ENCODE results near the gene DLGAP5. TPM values are rescaled to one million over a fixed set of nuclear protein-coding genes. Genes with fewer than 3 reads are reported as not detected.

Gene DLGAP5
- total and polyA plus RNA-seq, 2 of the 13 experiments (the other 11 are each of a cell fraction or from before 2014, with no cell fraction given): 7.7 to 55.8 TPM

GRCh38 chr14:55223364-55223763 is 32.0 kb upstream of the DLGAP5 start:
- BruUV-seq (replicated peaks): no TSS peak
- Histone ChIP-seq H4K20me1 (ENCODE audit: insufficient read depth, low read length) (no peaks in the 10 kb centered on the region), H3K36me3 (replicated peaks in 1 of 2; ENCODE audit: control insufficient read depth in 1 of 2, insufficient read depth in 2 of 2, low read length in 2 of 2) (no peaks in the 10 kb centered on the region), H3K27ac (ENCODE audit: extremely low read length, insufficient read depth, low read length) (no peak overlapping the region), H3K9me3 (ENCODE audit: low read length) (no peaks in the 10 kb centered on the region; the same call in 1 of the 2 replicates), H3K27me3 (ENCODE audit: control insufficient read depth in 1 of 2, insufficient read depth in 2 of 2, low read length in 2 of 2) (no peaks in the 10 kb centered on the region), H3K4me3 (replicated peaks in 1 of 3; ENCODE audit: insufficient read depth in 1 of 3, low read depth in 2 of 3, low read length in 3 of 3) (no peak overlapping the region), H3K79me2 (ENCODE audit: insufficient read depth, low read length) (no peaks in the 10 kb centered on the region), H3K9ac (ENCODE audit: insufficient read depth, low read depth, low read length) (no peak overlapping the region), H2AFZ (ENCODE audit: low read length) (no peak overlapping the region), H3K4me2 (ENCODE audit: low read depth, low read length) (no peak overlapping the region), H3K4me1 (ENCODE audit: insufficient read depth, low read length) (peaks cover 6% of the 10 kb centered on the region; the same call in 1 of the 2 replicates)
- TF ChIP-seq ZXDC (CRISPR knock-in tag; IDR thresholded peaks at IDR 0.05) (no peak), FOXO1 (CRISPR knock-in tag; IDR thresholded peaks at IDR 0.05) (no peak), ATF7 (IDR thresholded peaks at IDR 0.05) (no peak), ATF7 (CRISPR knock-in tag; IDR thresholded peaks at IDR 0.05) (no peak)
- TF ChIP-seq, protein P1, sequence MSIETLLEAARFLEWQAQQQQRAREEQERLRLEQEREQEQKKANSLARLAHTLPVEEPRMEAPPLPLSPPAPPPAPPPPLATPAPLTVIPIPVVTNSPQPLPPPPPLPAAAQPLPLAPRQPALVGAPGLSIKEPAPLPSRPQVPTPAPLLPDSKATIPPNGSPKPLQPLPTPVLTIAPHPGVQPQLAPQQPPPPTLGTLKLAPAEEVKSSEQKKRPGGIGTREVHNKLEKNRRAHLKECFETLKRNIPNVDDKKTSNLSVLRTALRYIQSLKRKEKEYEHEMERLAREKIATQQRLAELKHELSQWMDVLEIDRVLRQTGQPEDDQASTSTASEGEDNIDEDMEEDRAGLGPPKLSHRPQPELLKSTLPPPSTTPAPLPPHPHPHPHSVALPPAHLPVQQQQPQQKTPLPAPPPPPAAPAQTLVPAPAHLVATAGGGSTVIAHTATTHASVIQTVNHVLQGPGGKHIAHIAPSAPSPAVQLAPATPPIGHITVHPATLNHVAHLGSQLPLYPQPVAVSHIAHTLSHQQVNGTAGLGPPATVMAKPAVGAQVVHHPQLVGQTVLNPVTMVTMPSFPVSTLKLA (IDR thresholded peaks at IDR 0.05): no peak
- in situ Hi-C loops (cut with HindIII; ENCODE audit: extremely low pct_ligation_motif_present, low pct_unique_long_range_greater_than_20kb): no loop called here
- ChIA-PET CTCF (ENCODE audit: low intra/inter-chr PET ratio, low total read pairs) (no interaction called here), POLR2A (no interaction called here)
- intact Hi-C loops (cut with micrococcal nuclease; ENCODE audit: unreplicated experiment): no loop called here
- DNase-seq (ENCODE audit: low spot score): no peak
- ATAC-seq: no peak
- no peak for FAIRE-seq

DNA sequence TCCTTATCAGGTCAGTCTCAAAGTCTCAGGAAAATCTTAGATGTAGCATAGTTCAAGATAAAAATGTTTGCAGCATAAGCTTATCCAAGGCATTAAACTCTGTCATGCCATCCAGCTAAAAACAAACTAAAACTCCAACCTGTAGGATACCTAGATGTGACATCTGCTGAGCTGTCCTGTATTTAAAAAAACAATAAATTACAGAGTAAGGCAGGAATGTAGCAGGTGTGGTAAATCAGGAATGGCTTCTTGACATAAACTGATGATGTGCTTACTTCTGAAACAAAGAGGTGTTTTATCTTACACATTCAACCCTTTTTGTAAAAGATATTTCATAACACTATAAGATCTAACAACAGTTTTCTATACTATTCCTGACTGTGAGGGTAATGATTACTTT is 30.6 kb upstream of the DLGAP5 start:
- Histone ChIP-seq H3K27me3 (ENCODE audit: control insufficient read depth in 1 of 2, insufficient read depth in 2 of 2, low read length in 2 of 2) (no peaks in the 10 kb centered on the region), H3K9me3 (ENCODE audit: low read length) (no peaks in the 10 kb centered on the region; the same call in 1 of the 2 replicates), H3K79me2 (ENCODE audit: insufficient read depth, low read length) (no peaks in the 10 kb centered on the region), H4K20me1 (ENCODE audit: insufficient read depth, low read length) (no peaks in the 10 kb centered on the region), H3K36me3 (replicated peaks in 1 of 2; ENCODE audit: control insufficient read depth in 1 of 2, insufficient read depth in 2 of 2, low read length in 2 of 2) (no peaks in the 10 kb centered on the region), H3K4me3 (replicated peaks in 1 of 3; ENCODE audit: insufficient read depth in 1 of 3, low read depth in 2 of 3, low read length in 3 of 3) (no peak overlapping the region), H3K4me2 (ENCODE audit: low read depth, low read length) (no peak overlapping the region), H3K27ac (ENCODE audit: extremely low read length, insufficient read depth, low read length) (no peak overlapping the region), H3K9ac (ENCODE audit: insufficient read depth, low read depth, low read length) (no peak overlapping the region), H3K4me1 (ENCODE audit: insufficient read depth, low read length) (peaks cover 6% of the 10 kb centered on the region; the same call in 1 of the 2 replicates), H2AFZ (ENCODE audit: low read length) (no peak overlapping the region)
- no TSS peak for BruUV-seq (replicated peaks)
- in situ Hi-C loops (cut with HindIII; ENCODE audit: extremely low pct_ligation_motif_present, low pct_unique_long_range_greater_than_20kb): no loop called here
- DNase-seq (ENCODE audit: low spot score) (no peak), ATAC-seq (no peak), FAIRE-seq (no peak)
- TF ChIP-seq TCF7L2 (IDR thresholded peaks at IDR 0.05; ENCODE audit: low read depth, low read length): no peak
- TF ChIP-seq ZNF83 (CRISPR knock-in tag; IDR thresholded peaks at IDR 0.05; ENCODE audit: borderline replicate concordance): no peak
- ChIA-PET CTCF (ENCODE audit: low intra/inter-chr PET ratio, low total read pairs) (no interaction called here), POLR2A (no interaction called here)
- intact Hi-C loops (cut with micrococcal nuclease; ENCODE audit: unreplicated experiment): no loop called here
